ENCODE results near the gene ZNF445. TPM values are rescaled to one million over a fixed set of nuclear protein-coding genes. Genes with fewer than 3 reads are reported as not detected.
A peak's percentile ranks its signal among the peaks of the same experiment; 100 is the strongest.

The ZNF445 gene
- total and polyA plus RNA-seq, 12 donors: 1.6 to 18.6 (median 15.4) TPM

DNA sequence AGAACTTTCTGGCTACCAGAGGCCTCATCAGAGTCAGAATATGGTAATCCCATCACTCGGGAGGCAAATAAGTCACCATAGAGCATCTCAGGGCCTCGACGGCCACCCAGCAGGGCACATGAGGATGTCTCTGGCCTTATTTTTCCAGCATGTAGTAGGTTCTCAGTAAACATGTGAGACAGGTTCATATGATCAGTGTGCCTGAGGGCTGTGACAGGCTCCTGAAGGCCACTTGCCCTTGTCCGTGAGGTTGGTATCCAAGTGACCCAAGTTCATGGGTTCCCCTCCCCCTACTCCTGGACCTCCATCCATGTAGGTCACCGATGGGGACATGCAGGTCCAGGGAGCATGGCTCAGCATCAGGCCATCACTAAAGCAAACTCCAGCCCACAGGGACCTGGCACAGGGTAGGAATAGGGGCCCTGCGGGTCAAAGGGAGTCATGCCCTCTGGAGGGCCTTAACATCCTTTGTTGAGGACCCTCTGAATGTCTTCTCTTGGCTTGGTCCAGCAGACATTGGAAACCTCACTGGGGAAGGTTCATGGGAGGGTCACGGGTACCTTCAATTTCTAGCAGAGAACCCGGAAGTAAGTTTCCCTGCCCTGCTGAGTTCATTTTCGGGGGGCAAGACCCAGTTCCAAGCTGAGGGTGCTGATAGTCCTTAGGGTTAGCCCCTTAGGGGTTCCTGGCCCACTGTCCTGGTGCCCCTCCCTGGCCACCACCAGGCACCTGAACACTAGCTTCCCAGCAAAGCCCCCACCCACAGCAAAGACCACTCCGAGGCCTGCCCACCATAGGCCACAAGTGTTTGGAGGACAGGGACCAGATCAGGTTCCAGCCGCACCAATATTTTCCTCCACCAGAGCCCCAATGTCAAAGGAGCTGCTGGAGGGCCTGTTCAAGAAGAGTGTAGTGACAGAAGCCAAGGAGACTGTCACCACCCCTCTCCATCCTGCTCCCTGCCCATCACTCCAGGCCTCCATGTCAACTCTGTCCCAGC is 61.1 kb downstream of the ZNF445 start:
- DNase-seq: no peak
- intact Hi-C loops (cut with DNase I): no loop called here
- no peak for ATAC-seq
- H3K4me1 ChIP-seq: no peaks in the 10 kb centered on the region
- TF ChIP-seq, protein P1, sequence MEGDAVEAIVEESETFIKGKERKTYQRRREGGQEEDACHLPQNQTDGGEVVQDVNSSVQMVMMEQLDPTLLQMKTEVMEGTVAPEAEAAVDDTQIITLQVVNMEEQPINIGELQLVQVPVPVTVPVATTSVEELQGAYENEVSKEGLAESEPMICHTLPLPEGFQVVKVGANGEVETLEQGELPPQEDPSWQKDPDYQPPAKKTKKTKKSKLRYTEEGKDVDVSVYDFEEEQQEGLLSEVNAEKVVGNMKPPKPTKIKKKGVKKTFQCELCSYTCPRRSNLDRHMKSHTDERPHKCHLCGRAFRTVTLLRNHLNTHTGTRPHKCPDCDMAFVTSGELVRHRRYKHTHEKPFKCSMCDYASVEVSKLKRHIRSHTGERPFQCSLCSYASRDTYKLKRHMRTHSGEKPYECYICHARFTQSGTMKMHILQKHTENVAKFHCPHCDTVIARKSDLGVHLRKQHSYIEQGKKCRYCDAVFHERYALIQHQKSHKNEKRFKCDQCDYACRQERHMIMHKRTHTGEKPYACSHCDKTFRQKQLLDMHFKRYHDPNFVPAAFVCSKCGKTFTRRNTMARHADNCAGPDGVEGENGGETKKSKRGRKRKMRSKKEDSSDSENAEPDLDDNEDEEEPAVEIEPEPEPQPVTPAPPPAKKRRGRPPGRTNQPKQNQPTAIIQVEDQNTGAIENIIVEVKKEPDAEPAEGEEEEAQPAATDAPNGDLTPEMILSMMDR (IDR thresholded peaks at IDR 0.05): no peak
- H3K4me3 ChIP-seq: no peak overlapping the region
- H3K27ac ChIP-seq: no peak overlapping the region
- no peaks in the 10 kb centered on the region for H3K9me3 ChIP-seq
- WGBS, 2 donors: 91 to 99% methylated on average over 11 of the region's 11 CpGs
- no peaks in the 10 kb centered on the region for H3K27me3 ChIP-seq
- H3K36me3 ChIP-seq: no peaks in the 10 kb centered on the region

DNA sequence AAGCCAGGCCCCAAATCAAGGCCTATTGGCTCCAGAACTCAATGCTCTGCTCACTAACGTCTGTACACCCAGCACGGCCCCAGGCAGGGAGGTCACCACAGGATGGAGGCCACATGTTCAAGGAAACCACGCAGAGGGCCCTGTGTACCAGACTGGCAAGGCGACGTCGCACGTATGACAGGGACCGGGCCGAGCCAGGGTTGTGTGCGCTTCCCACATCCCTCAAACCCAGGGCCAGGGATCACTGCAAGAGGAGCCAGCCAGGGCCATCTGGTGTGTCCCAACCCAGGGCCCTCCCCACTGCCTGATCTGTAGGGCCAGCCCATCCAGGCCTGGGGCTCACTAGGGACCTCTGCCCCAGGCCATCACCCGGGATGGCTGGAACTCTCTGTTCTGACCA is 62.0 kb downstream of the ZNF445 start:
- Histone ChIP-seq H3K27me3 (no peaks in the 10 kb centered on the region), H3K4me3 (no peak overlapping the region), H3K9me3 (no peaks in the 10 kb centered on the region), H3K4me1 (no peaks in the 10 kb centered on the region), H3K36me3 (no peaks in the 10 kb centered on the region), H3K27ac (no peak overlapping the region)
- ATAC-seq: no peak
- TF ChIP-seq, protein P1 (IDR thresholded peaks at IDR 0.05): no peak
- no peak for DNase-seq
- WGBS, 2 donors: 93% methylated on average over 11 of the region's 11 CpGs
- intact Hi-C loops (cut with DNase I): no loop called here

DNA sequence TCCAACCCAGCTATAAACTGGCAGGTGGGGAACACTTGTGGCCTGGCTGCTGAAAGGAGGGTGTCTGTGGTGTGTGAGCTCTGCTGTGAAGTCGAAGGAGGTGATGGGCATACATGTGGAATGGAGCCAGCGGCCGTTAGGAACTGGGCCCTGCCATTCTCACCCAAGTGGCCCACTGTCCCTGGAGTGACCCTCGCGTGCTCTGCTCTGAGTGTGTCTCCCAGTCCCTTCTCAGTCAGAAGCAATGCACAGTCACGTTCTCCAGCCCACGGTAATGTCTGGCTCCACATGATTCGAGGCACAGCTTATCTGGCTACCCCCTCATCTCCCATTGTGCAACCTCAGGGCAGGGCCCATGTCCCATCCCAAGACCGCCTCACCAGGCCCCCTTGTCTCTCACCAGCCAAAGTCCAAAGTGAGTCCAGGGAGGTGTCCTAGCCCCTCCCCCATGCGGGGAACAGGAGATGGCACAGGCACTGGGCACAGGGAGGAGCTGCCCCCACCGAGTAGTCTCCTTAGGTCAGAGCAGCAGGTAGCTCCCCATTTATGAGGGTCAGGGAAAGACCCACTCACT is 62.9 kb downstream of the ZNF445 start:
- Histone ChIP-seq H3K36me3 (peaks cover 0 to 6% (median 0%) of the 10 kb centered on the region in 9 donors), H3K27me3 (no peaks in the 10 kb centered on the region), H3K4me3 (no peak overlapping the region), H3K9me3 (no peaks in the 10 kb centered on the region), H3K4me1 (no peaks in the 10 kb centered on the region), H3K27ac (no peak overlapping the region)
- WGBS, 2 donors: 86 to 87% methylated on average over 11 of the region's 11 CpGs
- ATAC-seq (no peak), DNase-seq (no peak)
- intact Hi-C loops (cut with DNase I): no loop called here
- TF ChIP-seq, protein P1 (IDR thresholded peaks at IDR 0.05): no peak

DNA sequence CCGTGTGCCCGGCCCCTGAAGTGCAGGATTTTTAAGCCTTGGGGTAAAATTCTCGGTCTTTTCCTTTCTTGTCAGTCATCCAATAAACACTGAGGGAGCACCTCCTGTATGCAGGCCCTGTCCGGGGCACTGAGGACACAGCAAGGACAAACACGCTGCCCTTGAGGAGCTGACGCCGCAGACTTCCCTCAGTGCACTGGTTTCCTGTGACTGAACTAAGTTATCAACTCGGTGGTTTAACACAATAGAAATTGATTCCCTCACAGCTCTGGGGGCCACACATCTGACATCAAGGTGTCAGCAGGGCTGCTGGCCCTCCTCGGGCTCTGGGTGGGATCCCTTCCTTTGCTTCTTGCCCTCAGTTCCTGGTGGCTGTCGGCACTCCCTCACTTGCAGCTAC is 65.1 kb downstream of the ZNF445 start:
- ATAC-seq (peak in 1 of 8 donors; percentile 37), DNase-seq (no peak)
- WGBS, 2 donors: 63 to 64% methylated on average over 10 of the region's 10 CpGs
- H3K36me3 ChIP-seq: peaks cover 0 to 24% (median 0%) of the 10 kb centered on the region in 9 donors
- no peaks in the 10 kb centered on the region for H3K27me3 ChIP-seq
- H3K4me1 ChIP-seq: no peaks in the 10 kb centered on the region
- intact Hi-C loops (cut with DNase I): no loop called here
- no peak overlapping the region for H3K4me3 ChIP-seq
- TF ChIP-seq, protein P1 (IDR thresholded peaks at IDR 0.05): no peak
- H3K27ac ChIP-seq: no peak overlapping the region
- no peaks in the 10 kb centered on the region for H3K9me3 ChIP-seq
